K562 (cell line): Measurements from ENCODE around the gene RIN3. TPM values are rescaled to one million over a fixed set of nuclear protein-coding genes. Genes with fewer than 3 reads are reported as not detected.

ENCODE experiments used
- ATAC-seq: fragments of 200-7000 bp; cut with Tn5 transposase; 3 replicates; pipeline ENCODE4 v1.9.1; 2020; ENCODE audit warnings: moderate library complexity
- BruUV-seq: library from RNA; stranded (reverse); fragments of 400-500 nt; replicated peaks from 2 replicates; lab custom pipeline; 2021; lab: Mats Ljungman, UMichigan
- CTCF ChIA-PET: fragments of 300-600 bp; formaldehyde crosslinking; extraction: SDS; loops from one replicate; lab custom pipeline; 2021; ENCODE audit warnings: low intra/inter-chr PET ratio; lab: Yijun Ruan, JAX
- POLR2A ChIA-PET: fragments of 300-600, 350-650 bp; sonication (Branson Sonifier 250); formaldehyde crosslinking; extraction: SDS; loops from one replicate; lab custom pipeline; 2021; ENCODE audit warnings: antibody characterized with exemption, inconsistent platforms; lab: Yijun Ruan, JAX
- DNase-seq, 4 experiments: peaks; one replicate each; pipeline versions ENCODE4 v3.0.0 to v3.0.0-alpha.2; 2011 to 2018; ENCODE audit warnings: low spot score in 3 of 4, mixed read lengths in 3 of 4; ENCODE audit errors: extremely low read depth in 1 of 4
- FAIRE-seq: peaks from 2 replicates; lab custom pipeline; 2011; peaks lifted over from hg19 to GRCh38; lab: Jason Lieb, UNC
- H2AFZ ChIP-seq: 2 replicates; pipeline ENCODE4 v1.6.0; 2011; ENCODE audit warnings: low read depth, low read length, control low read depth, inconsistent platforms
- H3K27ac ChIP-seq: fragments of 200-600 bp; 3 replicates; pipeline ENCODE4 v1.8.0; 2011; ENCODE audit warnings: low read depth, mild to moderate bottlenecking, control low read depth, inconsistent platforms, low read length, moderate library complexity, mixed read lengths; ENCODE audit errors: extremely low read depth
- H3K27me3 ChIP-seq, 2 experiments: fragments of 300-600 bp in 1 of 2; 2 replicates in 1 of 2; 3 replicates in 1 of 2; pipeline versions ENCODE4 v1.6.0 to v1.8.0; 2011; ENCODE audit warnings: inconsistent platforms in 2 of 2, low read length in 2 of 2, mild to moderate bottlenecking in 1 of 2, mixed read lengths in 1 of 2, moderate library complexity in 1 of 2; ENCODE audit not compliant: control insufficient read depth in 2 of 2, insufficient read depth in 2 of 2
- H3K36me3 ChIP-seq: fragments of 300-600 bp; 3 replicates; pipeline ENCODE4 v1.8.0; 2011; ENCODE audit warnings: mild to moderate bottlenecking, low read length, inconsistent platforms; ENCODE audit not compliant: control insufficient read depth, insufficient read depth
- H3K4me1 ChIP-seq, 2 experiments: fragments of 200-600 bp in 1 of 2; replicated peaks in 1 of 2; 2 replicates in 1 of 2; 3 replicates in 1 of 2; pipeline versions ENCODE4 v1.5.1 to v1.8.0; 2011; ENCODE audit warnings: inconsistent platforms in 2 of 2, low read length in 2 of 2, mild to moderate bottlenecking in 1 of 2, mixed read lengths in 1 of 2, moderate library complexity in 1 of 2; ENCODE audit not compliant: control insufficient read depth in 2 of 2, insufficient read depth in 2 of 2
- H3K4me2 ChIP-seq: 2 replicates; pipeline ENCODE4 v1.6.1; 2011; ENCODE audit warnings: low read length, control low read depth, inconsistent platforms, mixed read lengths; ENCODE audit not compliant: insufficient read depth
- H3K4me3 ChIP-seq: fragments of 200-600 bp; sonication (generic), shearing (Covaris generic); 2 replicates; pipeline ENCODE4 v1.5.1; 2016; ENCODE audit warnings: control low read depth, inconsistent platforms
- H3K79me2 ChIP-seq: fragments of 200-600 bp; 3 replicates; pipeline ENCODE4 v1.8.0; 2011; ENCODE audit warnings: low read length, inconsistent platforms; ENCODE audit not compliant: control insufficient read depth, insufficient read depth
- H3K9ac ChIP-seq, 2 experiments: 2 replicates each; pipeline versions ENCODE4 v1.6.0 to v1.6.1; 2011; ENCODE audit warnings: low read depth in 2 of 2, low read length in 2 of 2, control low read depth in 1 of 2, inconsistent platforms in 1 of 2, mild to moderate bottlenecking in 1 of 2, mixed read lengths in 1 of 2; ENCODE audit not compliant: insufficient read depth in 1 of 2
- H3K9me1 ChIP-seq: one replicate; pipeline ENCODE4 v1.6.0; 2011; ENCODE audit warnings: inconsistent platforms, mild to moderate bottlenecking, low read length, moderate library complexity; ENCODE audit not compliant: control insufficient read depth, insufficient read depth
- H3K9me3 ChIP-seq: replicated peaks from 2 replicates; pipeline ENCODE4 v1.5.1; 2011; ENCODE audit warnings: low read depth, low read length, inconsistent platforms; ENCODE audit not compliant: control insufficient read depth, insufficient read depth
- H4K20me1 ChIP-seq: replicated peaks from 2 replicates; pipeline ENCODE4 v1.6.1; 2011; ENCODE audit warnings: low read length, inconsistent platforms, mixed read lengths; ENCODE audit not compliant: control insufficient read depth, insufficient read depth
- GATAD2B ChIP-seq: fragments of 450-650 bp; IDR thresholded peaks from 2 replicates; pipeline ENCODE4 v1.6.1; 2017; ENCODE audit warnings: mild to moderate bottlenecking, borderline replicate concordance
- MCM7 ChIP-seq, 2 experiments: fragments of 450-650 bp; IDR thresholded peaks; 2 replicates each; pipeline ENCODE4 v1.6.1; 2016 to 2018
- MIER1 ChIP-seq: fragments of 450-650 bp; IDR thresholded peaks from 2 replicates; pipeline ENCODE4 v1.6.1; 2016; ENCODE audit warnings: antibody characterized with exemption, mild to moderate bottlenecking, low read depth
- NFE2 ChIP-seq: IDR thresholded peaks from 2 replicates; pipeline ENCODE4 v1.6.1; 2014; ENCODE audit warnings: antibody characterized with exemption, low read depth
- RFX1 ChIP-seq: fragments of 450-650 bp; IDR thresholded peaks from 2 replicates; pipeline ENCODE4 v1.6.1; 2016; ENCODE audit warnings: mild to moderate bottlenecking, moderate library complexity
- SETDB1 ChIP-seq: IDR thresholded peaks from one replicate; pipeline ENCODE4 v1.6.1; 2012; ENCODE audit warnings: low read length, control low read depth, inconsistent platforms
- SMARCE1 ChIP-seq: fragments of 450-650 bp; IDR thresholded peaks from 2 replicates; pipeline ENCODE4 v1.7.1; 2016; ENCODE audit warnings: mild to moderate bottlenecking
- TAF1 ChIP-seq: IDR thresholded peaks from 2 replicates; pipeline ENCODE4 v1.6.1; 2011; ENCODE audit warnings: mild to moderate bottlenecking, low read length, moderate library complexity; ENCODE audit not compliant: insufficient read depth, control insufficient read depth, severe bottlenecking; ENCODE audit errors: extremely low read depth
- TCF3 ChIP-seq: sonication (generic); formaldehyde crosslinking; IDR thresholded peaks from 2 replicates; pipeline ENCODE4 v1.4.0; 2020; ENCODE audit warnings: mild to moderate bottlenecking, missing genetic modification reagents
- TEAD2 ChIP-seq: fragments of 450-650 bp; IDR thresholded peaks from 2 replicates; pipeline ENCODE4 v1.6.1; 2016; ENCODE audit warnings: missing genetic modification characterization, control low read depth, missing compliant biosample characterization
- ZNF274 ChIP-seq: IDR thresholded peaks from 2 replicates; pipeline ENCODE4 v1.6.1; 2011; ENCODE audit warnings: low read depth, mild to moderate bottlenecking, low read length, moderate library complexity, borderline replicate concordance
- ZNF347 ChIP-seq: fragments of 450-650 bp; formaldehyde crosslinking; IDR thresholded peaks from 2 replicates; pipeline ENCODE4 v1.4.0; 2020; ENCODE audit warnings: low read depth, mild to moderate bottlenecking, moderate library complexity
- ZNF408 ChIP-seq: fragments of 250-450 bp; sonication (Bioruptor Pico); IDR thresholded peaks from 2 replicates; pipeline ENCODE4 v1.4.0; 2020; ENCODE audit warnings: low read depth, mild to moderate bottlenecking, moderate library complexity
- ZNF561 ChIP-seq: fragments of 450-650 bp; formaldehyde crosslinking; conservative IDR thresholded peaks from 2 replicates; pipeline ENCODE4 v1.4.0; 2020; ENCODE audit warnings: mild to moderate bottlenecking, moderate library complexity
- WGBS: fragments of 100-300 bp; shearing (Covaris generic); methylation state at CpG from one replicate; pipeline ENCODE4 v1.1.6; 2016; ENCODE audit warnings: low coverage, mixed read lengths; ENCODE audit not compliant: insufficient coverage; ENCODE audit errors: missing lambda C conversion rate; 5-methylcytosine and 5-hydroxymethylcytosine counted together
- in situ Hi-C: fragments of 300-500 bp; cut with MboI; formaldehyde crosslinking; loops from 4 replicates; pipeline ENCODE4 v1.15.0; 2018; ENCODE audit warnings: inconsistent platforms, mixed read lengths
- intact Hi-C: fragments of 100-400 bp; cut with micrococcal nuclease; formaldehyde crosslinking; loops from 2 replicates; pipeline ENCODE4 v1.14.2; 2022
- polyA plus RNA-seq, 8 experiments: library from polyadenylated mRNA; depleted of rRNA in 4 of 8; stranded (reverse) in 5 of 8; unstranded in 3 of 8; fragments of >200 nt; fragmentation: Nextera tagmentation in 2 of 8; fragmentation: Illumina TruSeq in 1 of 8; extraction: Ambion mirVana in 2 of 8; extraction: Trizol in 1 of 8; gene quantifications; 2 replicates each; pipeline versions ENCODE4 v1.2.1 to v1.2.3, GENCODE V29; 2011 to 2014; ENCODE audit warnings: inconsistent platforms in 1 of 8, missing spikeins in 1 of 8
- total RNA-seq, 7 experiments: library from RNA; depleted of rRNA in 6 of 7; stranded (reverse); fragments of >200 nt in 6 of 7; fragmentation: Illumina TruSeq in 2 of 7; extraction: Trizol in 2 of 7; gene quantifications; 2 replicates each; pipeline versions ENCODE4 v1.2.1 to v1.2.3, GENCODE V29; 2011 to 2021; ENCODE audit warnings: low replicate concordance in 1 of 7
- TF ChIP-seq, protein P1 (sequence below): fragments of 250-450 bp; sonication (Bioruptor Pico); IDR thresholded peaks from 2 replicates; pipeline ENCODE4 v1.5.0; 2020; ENCODE audit warnings: mild to moderate bottlenecking

The RIN3 gene
- total and polyA plus RNA-seq, 9 of the 15 experiments (the other 6 are each of a cell fraction or from before 2014, with no cell fraction given), result 0.01 to 0.49 (median 0.08) TPM; not detected in 5

DNA sequence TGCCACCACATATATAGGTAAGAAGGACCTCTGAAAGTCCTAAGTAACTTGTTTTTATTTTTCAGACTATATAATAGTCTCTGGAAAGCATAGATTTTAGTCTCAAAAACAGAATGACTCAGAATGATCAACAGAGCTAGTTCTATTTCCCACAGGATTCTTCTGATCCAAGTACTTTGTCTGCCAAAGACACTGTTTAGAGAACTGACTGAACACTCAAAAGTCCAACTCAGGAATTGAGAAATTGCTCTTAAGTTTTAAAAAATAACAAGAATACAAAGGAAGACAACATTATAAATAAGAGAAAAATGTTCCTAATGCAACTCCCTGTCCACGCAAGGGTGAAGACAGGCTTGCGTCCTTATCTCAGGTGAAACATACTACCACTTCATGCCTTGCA is 205.8 kb downstream of the RIN3 start:
- intact Hi-C loops (no loop called here), in situ Hi-C loops (no loop called here)
- TF ChIP-seq ZNF408 (CRISPR knock-in tag), result no peak
- TF ChIP-seq TCF3 (CRISPR knock-in tag), result 0 out of 2 replicates have a peak, but pooled peaks have one; percentile 28
- Histone ChIP-seq H3K4me1 (no peaks in the 10 kb centered on the region; a peak in 1 of 5 replicates), H3K9me1 (no peaks in the 10 kb centered on the region), H3K27ac (no peak overlapping the region), H3K9me3 (no peaks in the 10 kb centered on the region), H4K20me1 (no peaks in the 10 kb centered on the region), H3K4me2 (no peak overlapping the region), H2AFZ (no peak overlapping the region), H3K4me3 (no peak overlapping the region), H3K36me3 (no peaks in the 10 kb centered on the region), H3K9ac (no peak overlapping the region), H3K27me3 (peaks cover 0 to 21% of the 10 kb centered on the region in 2 experiments; a peak in 2 of 5 replicates), H3K79me2 (no peaks in the 10 kb centered on the region)
- ATAC-seq, result no peak
- CTCF ChIA-PET, result no interaction called here
- POLR2A ChIA-PET, result no interaction called here
- no TSS peak for BruUV-seq
- no peak for DNase-seq
- FAIRE-seq, result no peak
- 0% methylated on average over 1 of the region's 2 CpGs for WGBS

DNA sequence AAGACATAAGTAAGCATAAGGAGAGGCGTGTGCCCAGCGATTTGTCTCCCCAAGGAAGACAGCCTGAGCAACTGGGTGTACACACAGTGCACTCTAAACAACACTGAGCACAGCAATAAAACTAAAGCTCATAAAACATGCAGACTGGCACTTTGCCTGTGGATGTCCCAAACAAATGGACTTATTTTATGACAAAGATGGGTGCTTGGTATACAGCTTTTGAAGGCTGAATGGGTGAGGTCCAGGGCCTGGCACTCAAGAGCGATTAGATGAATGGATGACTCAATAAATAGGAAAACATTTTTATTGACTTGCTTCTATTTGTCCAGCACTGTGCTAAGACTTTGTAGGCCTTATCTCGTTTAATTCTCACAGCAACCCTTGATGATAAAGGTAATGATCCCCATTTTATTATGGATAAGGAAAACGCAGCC is 206.3 kb downstream of the RIN3 start:
- 17% methylated on average over 5 of the region's 5 CpGs for WGBS
- FAIRE-seq (no peak), ATAC-seq (no peak), DNase-seq (no peak)
- POLR2A ChIA-PET, result no interaction called here
- Histone ChIP-seq H3K9ac (no peak overlapping the region), H3K4me2 (no peak overlapping the region; the same call in 1 of the 2 replicates), H3K9me1 (no peaks in the 10 kb centered on the region), H3K36me3 (no peaks in the 10 kb centered on the region), H3K79me2 (no peaks in the 10 kb centered on the region), H3K27ac (no peak overlapping the region), H4K20me1 (no peaks in the 10 kb centered on the region), H3K4me3 (no peak overlapping the region), H3K9me3 (no peaks in the 10 kb centered on the region), H2AFZ (no peak overlapping the region), H3K27me3 (peaks cover 0 to 26% of the 10 kb centered on the region in 2 experiments; a peak in 2 of 5 replicates), H3K4me1 (no peaks in the 10 kb centered on the region; a peak in 1 of 5 replicates)
- intact Hi-C loops, result no loop called here
- no TSS peak for BruUV-seq
- CTCF ChIA-PET, result no interaction called here
- TF ChIP-seq ZNF347 (CRISPR knock-in tag), result no peak
- no peak for TF ChIP-seq SETDB1
- no peak for TF ChIP-seq RFX1
- TF ChIP-seq, protein P1, sequence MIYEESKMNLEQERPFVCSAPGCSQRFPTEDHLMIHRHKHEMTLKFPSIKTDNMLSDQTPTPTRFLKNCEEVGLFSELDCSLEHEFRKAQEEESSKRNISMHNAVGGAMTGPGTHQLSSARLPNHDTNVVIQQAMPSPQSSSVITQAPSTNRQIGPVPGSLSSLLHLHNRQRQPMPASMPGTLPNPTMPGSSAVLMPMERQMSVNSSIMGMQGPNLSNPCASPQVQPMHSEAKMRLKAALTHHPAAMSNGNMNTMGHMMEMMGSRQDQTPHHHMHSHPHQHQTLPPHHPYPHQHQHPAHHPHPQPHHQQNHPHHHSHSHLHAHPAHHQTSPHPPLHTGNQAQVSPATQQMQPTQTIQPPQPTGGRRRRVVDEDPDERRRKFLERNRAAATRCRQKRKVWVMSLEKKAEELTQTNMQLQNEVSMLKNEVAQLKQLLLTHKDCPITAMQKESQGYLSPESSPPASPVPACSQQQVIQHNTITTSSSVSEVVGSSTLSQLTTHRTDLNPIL, result no peak
- no peak for TF ChIP-seq GATAD2B
- TF ChIP-seq NFE2, result no peak
- no peak for TF ChIP-seq MCM7 (IDR thresholded peaks at IDR 0.05)
- TF ChIP-seq ZNF274, result no peak
- TF ChIP-seq MIER1, result no peak
- TF ChIP-seq TEAD2 (tag), result no peak
- no peak for TF ChIP-seq TAF1
- no peak for TF ChIP-seq ZNF561
- no peak for TF ChIP-seq SMARCE1
- in situ Hi-C loops, result no loop called here
